H1 (cell line): Measurements from ENCODE around the gene OSBPL2. TPM values are rescaled to one million over a fixed set of nuclear protein-coding genes. Genes with fewer than 3 reads are reported as not detected.

Experiments used
- BACH1 ChIP-seq: IDR thresholded peaks from 2 replicates; pipeline ENCODE4 v1.6.1; 2012; ENCODE audit warnings: low read length, improper control_type of control experiment
- CHD7 ChIP-seq: fragments of 300-600 bp; sonication (generic); IDR thresholded peaks from 2 replicates; pipeline ENCODE4 v1.7.1; 2012; ENCODE audit warnings: low read length, moderate library complexity, mild to moderate bottlenecking, inconsistent platforms; ENCODE audit not compliant: insufficient replicate concordance
- HDAC2 ChIP-seq, 2 experiments: fragments of 300-600 bp in 1 of 2; sonication (generic) in 1 of 2; IDR thresholded peaks; 2 replicates each; pipeline ENCODE4 v1.6.1; 2011 to 2012; ENCODE audit warnings: low read depth in 2 of 2, low read length in 2 of 2, mild to moderate bottlenecking in 2 of 2, moderate library complexity in 2 of 2, borderline replicate concordance in 1 of 2, inconsistent platforms in 1 of 2
- RBBP5 ChIP-seq: IDR thresholded peaks from 2 replicates; pipeline ENCODE4 v1.7.1; 2012; ENCODE audit warnings: low read depth, mild to moderate bottlenecking, inconsistent platforms, low read length, moderate library complexity, borderline replicate concordance
- RNF2 ChIP-seq: fragments of 200-900, 300-1000 bp; sonication (generic); IDR thresholded peaks from 2 replicates; pipeline ENCODE4 v1.7.1; 2016; ENCODE audit warnings: borderline replicate concordance, low read depth, mild to moderate bottlenecking, antibody characterized with exemption, low read length; ENCODE audit not compliant: poor library complexity, severe bottlenecking; ENCODE audit errors: missing control alignments
- RXRA ChIP-seq: IDR thresholded peaks from 2 replicates; pipeline ENCODE4 v1.6.1; 2011; ENCODE audit warnings: low read depth, mild to moderate bottlenecking, low read length, moderate library complexity; ENCODE audit not compliant: insufficient read depth
- SAP30 ChIP-seq: fragments of 300-600 bp; sonication (generic); IDR thresholded peaks from 2 replicates; pipeline ENCODE4 v1.7.1; 2012; ENCODE audit warnings: low read length, moderate library complexity, mild to moderate bottlenecking, inconsistent platforms; ENCODE audit not compliant: insufficient read depth, insufficient replicate concordance
- TCF12 ChIP-seq: IDR thresholded peaks from 2 replicates; pipeline ENCODE4 v1.6.1; 2011; ENCODE audit warnings: low read depth, mild to moderate bottlenecking, low read length
- ZNF274 ChIP-seq: IDR thresholded peaks from 2 replicates; pipeline ENCODE4 v1.7.0; 2012; ENCODE audit warnings: low read length, borderline replicate concordance; ENCODE audit errors: extremely low read depth
- polyA plus RNA-seq, 7 experiments: library from polyadenylated mRNA; depleted of rRNA in 3 of 7; stranded (reverse) in 5 of 7; unstranded in 2 of 7; fragments of >200 nt in 5 of 7; fragments of 200-250 nt in 2 of 7; gene quantifications; 1 replicate in 5 of 7; 2 replicates in 1 of 7; 4 replicates in 1 of 7; pipeline versions ENCODE4 v1.2.1 to v1.2.3, GENCODE V29; 2011 to 2013; ENCODE audit warnings: missing spikeins in 2 of 7, mixed read lengths in 2 of 7
- total RNA-seq: library from RNA; stranded (reverse); fragmentation: NEBNext Ultra II Directional; extraction: Animal tissue kit (Norgen Biotek cat#: 25700); gene quantifications from 2 replicates; pipeline ENCODE4 v1.2.1, GENCODE V29; 2021

OSBPL2 gene
- total and polyA plus RNA-seq, 2 of the 8 experiments (the other 6 are each of a cell fraction or from before 2014, with no cell fraction given) = 11.7 to 42.4 TPM

GRCh38 chr20:62288535-62289105 is 50.3 kb downstream of the OSBPL2 start (continued):
- TF ChIP-seq CHD7 (no peak), RXRA (no peak), RBBP5 (no peak), ZNF274 (no peak), BACH1 (no peak), TCF12 (no peak), SAP30 (no peak), RNF2 (no peak), HDAC2 (IDR thresholded peaks at IDR 0.05; ENCODE audit: borderline replicate concordance in 1 of 2, low read depth in 2 of 2, low read length in 2 of 2) (no peak)
